ENCODE data around the gene EPHA2. TPM values are rescaled to one million over a fixed set of nuclear protein-coding genes. Genes with fewer than 3 reads are reported as not detected.
"Not testable (repeated sequence)": the region's sequence is repeated elsewhere in the genome, so short reads cannot be mapped to it uniquely, and the experiment has no call there.

Gene EPHA2
- total RNA-seq, 2 experiments from 2014 or later = 0.19 to 0.21 TPM

DNA sequence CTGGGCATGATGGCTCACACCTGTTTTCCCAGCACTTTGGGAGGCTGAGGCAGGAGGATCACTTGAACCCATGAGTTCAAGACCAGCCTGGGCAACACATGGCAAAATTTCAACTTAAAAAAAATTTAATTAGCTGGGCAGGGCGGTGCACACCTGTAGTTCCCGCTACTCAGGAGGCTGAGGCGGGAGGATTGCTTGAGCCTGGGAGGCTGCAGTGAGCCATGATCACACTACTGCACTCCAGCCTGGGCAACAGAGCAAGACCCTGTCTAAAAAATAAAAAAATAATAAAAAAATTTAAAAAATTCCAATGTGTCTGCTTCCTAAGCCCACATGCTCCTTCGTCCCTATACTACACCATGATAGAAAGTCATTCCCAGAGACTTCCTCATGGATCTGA lies 40.3 kb upstream of the EPHA2 start:
- H3K27ac Mint-ChIP-seq; H3K4me3 Mint-ChIP-seq; POLR2A ChIA-PET; H3K9me3 Mint-ChIP-seq (ENCODE audit: low read depth); ATAC-seq; H3K36me3 Mint-ChIP-seq (ENCODE audit: low read depth); DNase-seq; intact Hi-C loops (cut with DNase I, micrococcal nuclease); H3K27me3 Mint-ChIP-seq; CTCF ChIA-PET; H3K4me1 Mint-ChIP-seq: not testable (repeated sequence)

DNA sequence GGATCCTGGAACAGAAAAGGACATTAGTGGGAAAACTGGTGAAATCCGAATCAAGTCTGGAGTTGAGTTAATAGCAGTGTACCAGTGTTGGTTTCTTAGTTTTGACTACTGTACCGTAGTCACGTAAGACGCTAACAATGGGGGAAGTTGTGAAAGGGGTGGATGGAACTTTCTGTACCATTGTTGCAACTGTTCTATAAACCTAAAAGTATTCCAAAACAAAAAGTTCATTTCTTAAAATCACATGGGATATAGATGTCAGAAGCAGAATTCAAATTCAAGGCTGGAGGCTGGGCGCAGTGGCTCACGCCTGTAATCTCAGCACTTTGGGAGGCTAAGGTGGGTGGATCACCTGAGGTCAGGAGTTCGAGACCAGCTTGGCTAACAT lies 39.6 kb upstream of the EPHA2 start:
- no peak for ATAC-seq
- intact Hi-C loops (cut with DNase I, micrococcal nuclease) = no loop called here
- Mint-ChIP-seq H3K4me1 (peaks cover 6% of the 10 kb centered on the region), H3K27me3 (no peaks in the 10 kb centered on the region), H3K27ac (no peak overlapping the region), H3K4me3 (no peak overlapping the region), H3K36me3 (ENCODE audit: low read depth) (peaks cover 2% of the 10 kb centered on the region), H3K9me3 (ENCODE audit: low read depth) (no peaks in the 10 kb centered on the region)
- no peak for DNase-seq
- ChIA-PET CTCF (no interaction called here), POLR2A (no interaction called here)

DNA sequence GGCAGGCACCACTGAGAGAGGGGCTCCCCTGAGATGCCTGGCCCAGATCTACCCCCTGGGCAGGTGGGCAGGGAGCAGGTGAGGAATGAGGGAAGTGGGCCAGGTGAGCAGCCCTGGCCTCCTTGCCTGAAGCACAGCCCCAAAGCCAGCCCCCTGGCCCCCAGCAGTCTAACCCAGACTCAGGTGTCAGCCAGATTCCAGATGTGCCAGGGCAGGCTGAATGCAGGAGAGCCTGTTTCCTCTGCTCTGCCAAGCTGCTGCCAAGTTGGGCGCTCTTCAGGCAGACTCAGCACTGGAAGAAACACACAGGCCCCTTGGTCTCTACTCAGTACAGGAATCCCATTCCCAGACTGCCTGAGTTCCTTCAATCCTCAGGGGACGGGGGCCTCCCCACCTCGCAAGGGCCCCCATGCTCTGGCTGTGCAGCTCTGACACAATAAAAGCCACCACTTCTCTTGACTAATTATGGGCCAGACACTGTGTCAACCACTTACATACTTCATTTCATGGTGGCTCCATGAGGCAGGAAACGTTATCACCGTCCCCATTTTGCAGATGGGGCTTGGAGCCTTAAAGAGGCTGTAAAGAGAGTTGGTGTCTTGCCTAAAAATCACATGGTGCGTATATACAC lies 36.2 kb upstream of the EPHA2 start:
- DNase-seq (no peak), ATAC-seq (no peak)
- CTCF ChIA-PET = interaction anchor here (12.2 kb wide), 1 partner anchor 110 kb away, joined by 219 read pairs; no protein-coding TSS in a partner anchor
- no peak overlapping the region for H3K4me3 Mint-ChIP-seq
- no peak overlapping the region for H3K27ac Mint-ChIP-seq
- H3K4me1 Mint-ChIP-seq = peaks cover 3% of the 10 kb centered on the region
- no peaks in the 10 kb centered on the region for H3K9me3 Mint-ChIP-seq (ENCODE audit: low read depth)
- peaks cover 6% of the 10 kb centered on the region for H3K27me3 Mint-ChIP-seq
- POLR2A ChIA-PET = no interaction called here
- no peaks in the 10 kb centered on the region for H3K36me3 Mint-ChIP-seq (ENCODE audit: low read depth)
- intact Hi-C loops (cut with DNase I, micrococcal nuclease) = no loop called here

DNA sequence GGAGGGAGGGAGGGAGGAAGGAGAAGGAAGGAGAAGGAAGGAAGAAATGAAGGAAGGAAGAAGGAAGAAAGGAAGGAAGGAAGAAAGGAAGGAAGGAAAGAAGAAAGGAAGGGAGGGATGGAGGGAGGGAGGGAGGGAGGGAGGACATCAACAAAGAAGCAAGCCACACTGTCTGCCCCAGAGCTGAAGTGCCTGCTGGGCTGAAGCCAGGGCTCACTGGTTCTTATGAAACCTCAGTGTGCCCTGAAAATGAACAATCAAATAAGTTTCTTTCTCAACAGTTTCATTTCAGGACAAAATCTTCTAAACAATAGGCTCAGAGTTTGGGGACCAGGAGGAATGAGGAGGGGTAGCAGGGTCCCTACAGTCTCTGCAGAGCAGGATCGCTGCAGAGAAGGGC lies 35.4 kb upstream of the EPHA2 start:
- Mint-ChIP-seq H3K36me3 (ENCODE audit: low read depth) (no peaks in the 10 kb centered on the region), H3K4me3 (no peak overlapping the region), H3K27ac (no peak overlapping the region), H3K9me3 (ENCODE audit: low read depth) (no peaks in the 10 kb centered on the region), H3K27me3 (peaks cover 6% of the 10 kb centered on the region), H3K4me1 (peaks cover 3% of the 10 kb centered on the region)
- ATAC-seq (no peak), DNase-seq (no peak)
- ChIA-PET POLR2A (no interaction called here), CTCF (interaction anchor here (1.2 to 12.2 kb wide), 2 partner anchors 109 to 126 kb away, joined by 5 to 219 read pairs; no protein-coding TSS in a partner anchor)
- intact Hi-C loops (cut with DNase I, micrococcal nuclease) = no loop called here

DNA sequence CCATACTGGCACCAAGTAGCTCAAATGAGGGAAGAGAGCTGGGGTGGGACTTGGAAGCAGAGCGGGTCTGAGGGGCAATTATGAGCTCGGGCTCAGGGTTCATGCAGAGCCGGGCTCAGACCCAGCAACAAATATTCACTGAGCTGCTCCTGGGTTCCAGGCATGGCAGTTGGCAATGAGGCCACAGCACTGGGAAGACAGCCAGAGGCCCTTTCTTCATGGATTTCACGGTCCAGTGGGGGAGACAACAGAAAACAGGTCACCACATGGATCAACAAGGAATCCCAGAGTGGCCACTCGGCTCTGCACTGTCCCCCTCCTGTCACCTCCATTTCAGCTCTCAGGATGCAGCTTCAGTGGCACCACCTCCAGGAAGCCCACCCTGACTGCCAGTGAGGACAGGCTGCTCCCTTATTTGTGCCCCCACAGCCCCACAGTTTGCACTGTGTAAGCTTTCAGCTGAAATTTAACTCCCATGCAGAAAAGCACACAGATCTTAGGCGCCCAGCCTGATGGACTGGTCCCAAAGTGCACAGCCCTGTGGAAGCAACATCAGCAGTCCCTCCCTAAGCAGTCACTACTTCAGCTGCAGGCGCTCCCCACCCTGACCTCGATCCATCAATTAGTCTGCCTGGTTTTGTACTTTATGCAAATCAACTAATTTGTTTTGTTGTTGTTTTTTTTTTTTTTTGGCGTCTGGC lies 34.2 kb upstream of the EPHA2 start:
- Mint-ChIP-seq H3K27me3 (peaks cover 6% of the 10 kb centered on the region), H3K4me1 (peaks cover 3% of the 10 kb centered on the region), H3K27ac (no peak overlapping the region), H3K4me3 (no peak overlapping the region), H3K36me3 (ENCODE audit: low read depth) (no peaks in the 10 kb centered on the region), H3K9me3 (ENCODE audit: low read depth) (no peaks in the 10 kb centered on the region)
- CTCF ChIA-PET = interaction anchor here (0.6 to 12.2 kb wide), 7 partner anchors 9 to 1350 kb away, joined by 3 to 219 read pairs (median 4); no protein-coding TSS in a partner anchor
- no peak for DNase-seq
- intact Hi-C loops (cut with DNase I, micrococcal nuclease) = loop anchor here (5.0 to 10.0 kb wide), 2 partner anchors 395 to 398 kb away; no protein-coding TSS in a partner anchor
- POLR2A ChIA-PET = no interaction called here
- ATAC-seq = no peak

DNA sequence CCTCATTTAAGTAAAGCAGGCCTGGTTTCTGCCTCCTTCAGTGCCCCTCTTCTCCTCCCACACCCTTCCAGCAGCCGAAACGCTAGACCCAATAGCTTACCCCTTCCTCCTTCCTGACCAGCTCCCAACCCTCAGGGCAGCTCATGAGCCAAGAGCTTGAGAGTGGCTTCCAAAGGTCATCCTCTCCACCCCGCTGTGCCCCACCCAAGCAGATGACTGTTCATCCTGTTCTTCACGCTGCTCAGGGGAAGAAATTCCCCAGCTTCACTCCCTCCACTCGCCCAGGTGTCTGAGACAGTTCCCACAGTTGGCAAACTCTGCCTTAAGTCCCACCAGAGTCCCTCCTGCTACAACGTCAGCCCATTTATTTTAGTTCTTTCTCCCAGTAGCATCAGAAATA lies 33.1 kb upstream of the EPHA2 start:
- H3K27ac Mint-ChIP-seq = no peak overlapping the region
- intact Hi-C loops (cut with DNase I, micrococcal nuclease) = loop anchor here (5.0 to 10.0 kb wide), 2 partner anchors 394 to 397 kb away; no protein-coding TSS in a partner anchor
- peaks cover 3% of the 10 kb centered on the region for H3K4me1 Mint-ChIP-seq
- H3K4me3 Mint-ChIP-seq = no peak overlapping the region
- ATAC-seq (no peak), DNase-seq (no peak)
- ChIA-PET CTCF (interaction anchor here (0.6 to 12.2 kb wide), 8 partner anchors 11 to 375 kb away, joined by 3 to 219 read pairs (median 4); no protein-coding TSS in a partner anchor), POLR2A (no interaction called here)
- no peaks in the 10 kb centered on the region for H3K9me3 Mint-ChIP-seq (ENCODE audit: low read depth)
- no peaks in the 10 kb centered on the region for H3K36me3 Mint-ChIP-seq (ENCODE audit: low read depth)
- H3K27me3 Mint-ChIP-seq = peaks cover 6% of the 10 kb centered on the region

DNA sequence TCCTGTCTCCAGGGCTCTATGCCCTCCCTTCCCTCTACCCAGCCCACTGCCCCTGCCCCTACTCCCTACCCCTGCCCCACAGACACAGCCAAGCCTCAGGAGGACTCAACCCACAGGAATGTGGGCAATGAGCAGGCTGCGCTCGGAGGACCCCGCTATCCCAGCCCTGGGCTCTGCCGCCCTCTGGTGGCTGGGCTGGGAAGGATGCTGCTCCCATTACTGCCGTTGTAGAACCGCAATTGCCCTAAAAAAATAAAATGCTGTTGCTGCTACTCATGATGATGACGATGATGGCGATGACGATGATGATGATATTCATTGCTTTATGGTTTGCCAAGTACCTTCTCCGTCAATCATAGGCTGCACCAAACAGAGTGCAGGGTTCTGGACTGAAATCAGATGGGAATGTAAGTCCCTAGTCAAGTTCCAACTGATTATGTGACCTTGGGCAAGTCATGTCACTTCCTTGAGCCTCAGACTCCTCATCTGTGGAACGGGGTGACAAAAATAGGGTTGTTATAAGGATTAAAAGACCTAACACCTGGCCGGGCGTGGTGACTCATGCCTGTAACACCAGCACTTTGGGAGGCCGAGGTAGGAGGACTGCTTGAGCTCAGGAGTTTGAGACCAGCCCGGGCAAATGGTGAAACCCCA lies 32.0 kb upstream of the EPHA2 start:
- peaks cover 6% of the 10 kb centered on the region for H3K27me3 Mint-ChIP-seq
- H3K36me3 Mint-ChIP-seq (ENCODE audit: low read depth) = no peaks in the 10 kb centered on the region
- peaks cover 3% of the 10 kb centered on the region for H3K4me1 Mint-ChIP-seq
- no peak overlapping the region for H3K27ac Mint-ChIP-seq
- no peak overlapping the region for H3K4me3 Mint-ChIP-seq
- DNase-seq = peak; percentile 86
- POLR2A ChIA-PET = no interaction called here
- intact Hi-C loops (cut with DNase I, micrococcal nuclease) = loop anchor here (1.0 to 10.0 kb wide), 5 partner anchors 56 to 396 kb away; no protein-coding TSS in a partner anchor
- CTCF ChIA-PET = interaction anchor here (0.6 to 12.2 kb wide), 9 partner anchors 12 to 181 kb away, joined by 3 to 219 read pairs (median 3); partner anchors contain the start of gene FAM131C
- H3K9me3 Mint-ChIP-seq (ENCODE audit: low read depth) = no peaks in the 10 kb centered on the region
- peak; percentile 94 for ATAC-seq

DNA sequence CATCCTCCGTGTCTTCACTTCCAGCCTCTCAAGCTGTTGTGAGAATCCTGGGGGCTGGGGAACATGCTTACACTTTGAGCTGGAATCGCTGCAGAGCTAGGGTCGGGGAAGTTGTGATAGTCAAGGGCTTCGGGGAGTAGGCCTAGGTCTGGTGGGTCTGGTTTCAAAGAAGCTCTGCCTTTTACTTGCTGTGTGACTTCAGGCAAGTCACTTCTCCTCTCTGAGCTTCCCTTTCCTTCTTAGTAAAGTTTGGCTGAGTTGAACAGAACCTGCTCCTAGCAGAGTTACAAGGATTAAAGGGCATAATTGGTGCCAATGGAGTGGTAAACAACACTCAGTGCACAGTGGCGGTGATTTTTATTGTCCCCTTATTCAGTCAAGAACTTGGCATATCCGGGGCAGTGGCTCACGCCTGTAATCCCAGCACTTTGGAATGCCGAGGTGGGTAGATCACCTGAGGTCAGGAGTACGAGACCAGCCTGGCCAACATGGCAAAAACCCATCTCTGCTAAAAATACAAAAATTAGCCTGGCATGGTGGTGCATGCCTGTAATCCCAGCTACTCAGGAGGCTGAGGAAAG lies 30.9 kb upstream of the EPHA2 start:
- CTCF ChIA-PET = interaction anchor here (0.6 to 12.2 kb wide), 10 partner anchors 14 to 493 kb away, joined by 3 to 219 read pairs (median 3); no protein-coding TSS in a partner anchor
- ATAC-seq (no peak), DNase-seq (no peak)
- POLR2A ChIA-PET = interaction anchor here (0.7 to 1.1 kb wide), 2 partner anchors 104 to 251 kb away, joined by 3 read pairs; no protein-coding TSS in a partner anchor
- Mint-ChIP-seq H3K4me3 (no peak overlapping the region), H3K27me3 (peaks cover 6% of the 10 kb centered on the region), H3K36me3 (ENCODE audit: low read depth) (no peaks in the 10 kb centered on the region), H3K4me1 (peaks cover 3% of the 10 kb centered on the region), H3K27ac (no peak overlapping the region), H3K9me3 (ENCODE audit: low read depth) (no peaks in the 10 kb centered on the region)
- intact Hi-C loops (cut with DNase I, micrococcal nuclease) = loop anchor here (1.0 to 10.0 kb wide), 5 partner anchors 58 to 394 kb away; no protein-coding TSS in a partner anchor

DNA sequence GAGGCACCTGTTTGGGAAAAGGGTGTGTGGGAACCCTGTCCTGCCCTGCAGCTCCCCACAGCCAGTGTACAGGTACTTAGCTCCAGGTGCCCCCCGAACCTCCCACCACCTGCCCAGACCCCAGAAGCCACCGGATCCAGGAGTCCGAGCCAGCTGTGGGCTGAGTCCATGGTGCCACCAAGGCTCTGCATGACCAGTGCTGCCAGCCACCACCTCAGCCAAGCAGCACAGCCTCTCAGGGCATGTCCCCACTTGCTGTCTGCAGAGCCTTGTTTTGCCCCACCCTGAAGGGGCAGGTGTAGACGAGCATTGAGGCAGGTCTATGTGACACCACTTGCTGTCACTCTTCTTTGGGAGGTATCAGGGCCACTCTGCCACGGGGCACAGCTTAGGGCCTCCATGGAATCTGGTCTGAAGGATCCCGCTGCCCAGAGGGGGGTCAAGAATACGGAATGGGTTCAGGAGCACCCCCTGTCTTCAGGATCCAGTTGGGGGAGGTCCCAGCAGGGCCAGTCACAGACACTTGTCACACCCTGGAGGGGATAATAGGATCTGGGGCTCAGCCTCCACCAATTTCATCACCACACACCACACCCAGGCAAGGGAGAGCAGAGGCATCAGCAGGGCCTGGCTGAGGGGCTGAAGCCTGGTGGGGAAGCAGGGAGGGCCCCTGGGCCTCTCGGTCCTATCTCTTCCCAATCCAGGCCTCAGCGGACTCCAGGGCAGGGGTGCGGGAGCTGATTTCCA lies 28.9 kb upstream of the EPHA2 start:
- peaks cover 3% of the 10 kb centered on the region for H3K4me1 Mint-ChIP-seq
- H3K4me3 Mint-ChIP-seq = no peak overlapping the region
- intact Hi-C loops (cut with DNase I, micrococcal nuclease) = loop anchor here (5.0 to 10.0 kb wide), 2 partner anchors 390 to 392 kb away; no protein-coding TSS in a partner anchor
- ChIA-PET CTCF (interaction anchor here (2.9 to 12.2 kb wide), 2 partner anchors 16 to 103 kb away, joined by 10 to 219 read pairs; no protein-coding TSS in a partner anchor), POLR2A (no interaction called here)
- no peaks in the 10 kb centered on the region for H3K9me3 Mint-ChIP-seq (ENCODE audit: low read depth)
- peaks cover 6% of the 10 kb centered on the region for H3K27me3 Mint-ChIP-seq
- no peak overlapping the region for H3K27ac Mint-ChIP-seq
- DNase-seq (no peak), ATAC-seq (no peak)
- no peaks in the 10 kb centered on the region for H3K36me3 Mint-ChIP-seq (ENCODE audit: low read depth)

DNA sequence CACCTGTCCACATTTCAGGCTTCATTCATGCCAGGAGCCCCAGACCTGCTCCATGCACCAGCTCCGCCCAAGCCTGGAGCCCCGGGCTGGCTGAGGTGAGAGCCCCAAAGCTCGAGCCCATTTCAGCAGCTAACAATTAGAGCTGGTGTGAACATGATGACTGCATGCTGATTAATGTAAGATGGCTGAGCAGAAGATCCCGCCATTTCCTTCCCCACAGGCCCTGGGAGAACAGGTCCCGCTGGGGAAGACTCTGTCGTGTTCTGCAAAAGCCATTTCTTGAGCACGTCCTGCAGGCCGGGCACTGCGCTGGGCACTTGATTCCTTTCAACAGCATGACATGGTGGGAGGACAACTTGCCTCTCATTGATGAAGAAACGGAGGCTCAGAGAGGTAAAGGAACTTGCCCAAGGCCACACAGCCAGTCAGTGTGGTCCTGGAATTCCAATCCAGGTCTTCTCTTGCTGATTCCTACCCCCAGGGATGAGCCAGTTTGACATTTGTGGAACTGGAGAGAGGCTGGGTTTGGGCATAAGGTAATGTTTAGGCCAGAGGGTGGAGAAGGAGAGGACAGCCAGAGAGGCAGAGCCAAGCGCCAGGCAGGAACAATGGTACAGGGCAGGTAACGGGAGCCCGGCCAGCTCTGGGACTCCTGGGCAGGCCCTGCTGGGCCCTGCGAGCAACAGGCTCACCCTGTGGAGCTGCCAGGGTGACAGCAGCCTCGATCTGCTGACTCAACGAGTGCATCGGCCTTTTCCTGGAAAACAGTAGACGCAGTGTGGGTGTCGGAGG lies 28.1 kb upstream of the EPHA2 start:
- Mint-ChIP-seq H3K27ac (no peak overlapping the region), H3K27me3 (peaks cover 2% of the 10 kb centered on the region), H3K4me1 (peaks cover 3% of the 10 kb centered on the region), H3K36me3 (ENCODE audit: low read depth) (no peaks in the 10 kb centered on the region), H3K9me3 (ENCODE audit: low read depth) (no peaks in the 10 kb centered on the region), H3K4me3 (no peak overlapping the region)
- ATAC-seq (no peak), DNase-seq (no peak)
- ChIA-PET CTCF (interaction anchor here (0.6 to 12.2 kb wide), 3 partner anchors 15 to 102 kb away, joined by 3 to 219 read pairs (median 10); no protein-coding TSS in a partner anchor), POLR2A (no interaction called here)
- intact Hi-C loops (cut with DNase I, micrococcal nuclease) = loop anchor here in 1 of 2 experiments (10.0 kb wide), 1 partner anchor 389 kb away; no protein-coding TSS in a partner anchor

All from activated CD4-positive, alpha-beta T cell treated with anti-CD3 and anti-CD28 coated beads for 36 hours (primary cell).